Neural crest cell (in vitro differentiated cells): ENCODE data around the gene GABBR1. TPM values are rescaled to one million over a fixed set of nuclear protein-coding genes. Genes with fewer than 3 reads are reported as not detected.
"Not testable (repeated sequence)": the region's sequence is repeated elsewhere in the genome, so short reads cannot be mapped to it uniquely, and the experiment has no call there.

ENCODE experiments used
- DNase-seq: peaks from one replicate; pipeline ENCODE4 v3.0.0; 2021; ENCODE audit warnings: low read depth, mixed read lengths, low spot score
- H3K27ac Mint-ChIP-seq: one replicate; pipeline ENCODE4 v1.8.0; 2021; ENCODE audit warnings: mild to moderate bottlenecking, mixed read lengths; ENCODE audit not compliant: unreplicated experiment
- H3K27me3 Mint-ChIP-seq: 2 replicates; pipeline ENCODE4 v1.8.0; 2021; ENCODE audit warnings: low read depth, mild to moderate bottlenecking, mixed read lengths
- H3K36me3 Mint-ChIP-seq: 2 replicates; pipeline ENCODE4 v1.8.0; 2021; ENCODE audit warnings: low read depth, mild to moderate bottlenecking, mixed read lengths
- H3K4me1 Mint-ChIP-seq: 2 replicates; pipeline ENCODE4 v1.8.0; 2021; ENCODE audit warnings: mixed read lengths
- H3K4me3 Mint-ChIP-seq: one replicate; pipeline ENCODE4 v1.8.0; 2021; ENCODE audit warnings: mild to moderate bottlenecking, mixed read lengths
- H3K9me3 Mint-ChIP-seq: 2 replicates; pipeline ENCODE4 v1.8.0; 2021; ENCODE audit warnings: mixed read lengths
- CTCF ChIP-seq: fragments of 200-600 bp; sonication (generic); conservative IDR thresholded peaks from 2 replicates; pipeline ENCODE4 v1.5.0; 2021; ENCODE audit warnings: antibody characterized with exemption, mild to moderate bottlenecking
- total RNA-seq: library from RNA; stranded (reverse); gene quantifications from 2 replicates; pipeline ENCODE4 v1.2.1, GENCODE V29; 2021

The GABBR1 gene
- total RNA-seq, 1 donor from 2014 or later = 79.7 TPM

GRCh38 chr6:29678114-29678513, 45.1 kb upstream of the GABBR1 start:
- no peaks in the 10 kb centered on the region for H3K36me3 Mint-ChIP-seq
- no peak for DNase-seq
- H3K4me1 Mint-ChIP-seq = peaks cover 5% of the 10 kb centered on the region
- H3K9me3 Mint-ChIP-seq = peaks cover 4% of the 10 kb centered on the region
- TF ChIP-seq CTCF = no peak
- H3K27ac Mint-ChIP-seq = no peak overlapping the region
- H3K27me3 Mint-ChIP-seq = peaks cover 6% of the 10 kb centered on the region
- H3K4me3 Mint-ChIP-seq = no peak overlapping the region

GRCh38 chr6:29676981-29677601, 44.1 kb upstream of the GABBR1 start:
- Mint-ChIP-seq H3K27me3 (peaks cover 8% of the 10 kb centered on the region), H3K27ac (no peak overlapping the region), H3K9me3 (peaks cover 4% of the 10 kb centered on the region), H3K4me1 (peaks cover 5% of the 10 kb centered on the region), H3K36me3 (no peaks in the 10 kb centered on the region), H3K4me3 (no peak overlapping the region)
- TF ChIP-seq CTCF = no peak
- DNase-seq = no peak

GRCh38 chr6:29675561-29675960, 42.6 kb upstream of the GABBR1 start:
- peaks cover 5% of the 10 kb centered on the region for H3K4me1 Mint-ChIP-seq
- peaks cover 21% of the 10 kb centered on the region for H3K27me3 Mint-ChIP-seq
- H3K9me3 Mint-ChIP-seq = peaks cover 4% of the 10 kb centered on the region
- no peak for TF ChIP-seq CTCF
- H3K4me3 Mint-ChIP-seq = no peak overlapping the region
- no peak overlapping the region for H3K27ac Mint-ChIP-seq
- H3K36me3 Mint-ChIP-seq = no peaks in the 10 kb centered on the region
- no peak for DNase-seq

GRCh38 chr6:29674008-29674407, 41.0 kb upstream of the GABBR1 start:
- Mint-ChIP-seq H3K27ac (no peak overlapping the region), H3K4me3 (no peak overlapping the region), H3K4me1 (peaks cover 5% of the 10 kb centered on the region), H3K9me3 (peaks cover 4% of the 10 kb centered on the region), H3K27me3 (peaks cover 25% of the 10 kb centered on the region), H3K36me3 (no peaks in the 10 kb centered on the region)
- no peak for DNase-seq
- TF ChIP-seq CTCF = no peak

- H3K4me3 Mint-ChIP-seq = no peak overlapping the region
- no peak for DNase-seq
- peaks cover 5% of the 10 kb centered on the region for H3K4me1 Mint-ChIP-seq
- H3K9me3 Mint-ChIP-seq = peaks cover 4% of the 10 kb centered on the region
- TF ChIP-seq CTCF = no peak
- H3K27ac Mint-ChIP-seq = no peak overlapping the region
- H3K27me3 Mint-ChIP-seq = peaks cover 30% of the 10 kb centered on the region
- no peaks in the 10 kb centered on the region for H3K36me3 Mint-ChIP-seq
These were observed 40.2 kb upstream of the GABBR1 start for GRCh38 chr6:29673161-29673560.

GRCh38 chr6:29672116-29672515, 39.1 kb upstream of the GABBR1 start:
- not testable (repeated sequence) for H3K4me3 Mint-ChIP-seq, H3K36me3 Mint-ChIP-seq, H3K9me3 Mint-ChIP-seq, H3K27ac Mint-ChIP-seq, DNase-seq
- Mint-ChIP-seq H3K4me1 (peaks cover 14% of the 10 kb centered on the region), H3K27me3 (peaks cover 40% of the 10 kb centered on the region)
